ENCODE data around the gene MAP1LC3C.

DNA sequence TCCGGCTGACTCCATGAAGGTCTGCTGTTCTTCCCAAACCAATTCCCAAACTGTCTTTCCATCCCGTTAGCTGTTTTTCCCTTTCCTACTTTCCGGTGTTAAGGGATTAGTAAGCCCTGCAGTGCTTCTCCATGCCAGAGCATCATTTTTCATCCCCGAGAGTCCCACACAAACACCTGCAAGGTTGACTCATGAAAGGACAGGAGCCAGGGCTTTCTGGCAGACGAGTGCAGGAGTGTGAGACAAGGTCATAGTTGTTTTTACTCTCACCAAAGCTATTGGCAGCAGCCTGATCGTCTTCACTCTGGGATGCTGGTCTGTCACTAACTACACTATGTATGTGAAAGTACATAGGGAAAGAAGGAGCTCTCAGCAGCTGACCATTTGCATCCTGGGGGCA, 51.5 kb downstream of the MAP1LC3C start:
- TF ChIP-seq POLR2AphosphoS5 (IDR thresholded peaks at IDR 0.05) = no peak
- TF ChIP-seq POLR2A (IDR thresholded peaks at IDR 0.05; ENCODE audit: low read depth) = no peak
- TF ChIP-seq, protein P1, sequence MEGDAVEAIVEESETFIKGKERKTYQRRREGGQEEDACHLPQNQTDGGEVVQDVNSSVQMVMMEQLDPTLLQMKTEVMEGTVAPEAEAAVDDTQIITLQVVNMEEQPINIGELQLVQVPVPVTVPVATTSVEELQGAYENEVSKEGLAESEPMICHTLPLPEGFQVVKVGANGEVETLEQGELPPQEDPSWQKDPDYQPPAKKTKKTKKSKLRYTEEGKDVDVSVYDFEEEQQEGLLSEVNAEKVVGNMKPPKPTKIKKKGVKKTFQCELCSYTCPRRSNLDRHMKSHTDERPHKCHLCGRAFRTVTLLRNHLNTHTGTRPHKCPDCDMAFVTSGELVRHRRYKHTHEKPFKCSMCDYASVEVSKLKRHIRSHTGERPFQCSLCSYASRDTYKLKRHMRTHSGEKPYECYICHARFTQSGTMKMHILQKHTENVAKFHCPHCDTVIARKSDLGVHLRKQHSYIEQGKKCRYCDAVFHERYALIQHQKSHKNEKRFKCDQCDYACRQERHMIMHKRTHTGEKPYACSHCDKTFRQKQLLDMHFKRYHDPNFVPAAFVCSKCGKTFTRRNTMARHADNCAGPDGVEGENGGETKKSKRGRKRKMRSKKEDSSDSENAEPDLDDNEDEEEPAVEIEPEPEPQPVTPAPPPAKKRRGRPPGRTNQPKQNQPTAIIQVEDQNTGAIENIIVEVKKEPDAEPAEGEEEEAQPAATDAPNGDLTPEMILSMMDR (IDR thresholded peaks at IDR 0.05) = no peak
